NCI-H1105 treated with DMSO at 0.1 percent for 48 hours (cell line): ENCODE results near the gene CEP89.

ENCODE experiments used
- DNase-seq: peaks from one replicate; lab custom pipeline; 2025; lab: John Stamatoyannopoulos, UW

The CEP89 gene

DNA sequence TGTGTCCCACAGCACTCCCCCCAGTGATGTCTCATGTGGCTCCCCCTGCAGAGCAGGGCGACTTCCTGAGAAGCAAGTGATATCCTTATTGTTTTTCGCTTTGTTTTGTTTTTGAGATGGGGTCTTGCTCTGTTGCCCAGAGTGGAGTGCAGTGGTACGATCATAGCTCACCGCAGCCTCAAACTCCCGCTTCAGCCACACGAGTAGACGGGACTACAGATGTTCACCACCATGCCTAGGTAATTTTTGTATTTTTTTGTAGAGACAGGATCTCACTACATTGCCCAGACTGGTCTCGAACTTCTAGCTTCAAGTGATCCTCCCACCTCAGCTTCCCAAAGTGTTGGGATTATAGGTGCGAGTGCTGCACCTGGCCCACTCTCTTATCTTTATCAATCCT is 5.0 kb downstream of the CEP89 start:
- DNase-seq = no peak

DNA sequence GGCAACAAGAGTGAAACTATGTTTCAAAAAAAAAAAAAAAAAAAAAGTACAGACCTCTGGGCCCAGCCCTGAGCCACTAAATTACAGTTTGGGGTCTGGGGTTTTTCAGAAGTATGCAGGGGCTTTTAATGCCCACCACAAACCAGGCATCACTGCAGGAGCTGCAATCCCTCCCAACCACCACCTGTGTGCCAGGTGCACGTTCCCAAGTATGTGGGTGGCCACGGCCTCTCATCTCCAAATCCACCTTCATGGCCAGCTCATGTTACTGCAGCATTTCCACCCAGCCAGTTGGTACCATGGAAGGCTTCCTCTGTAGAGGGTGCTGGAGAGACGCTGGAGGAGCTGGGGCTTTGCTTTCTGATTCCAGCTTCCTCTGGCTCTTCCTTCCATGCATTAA is 26.5 kb downstream of the CEP89 start:
- no peak for DNase-seq

DNA sequence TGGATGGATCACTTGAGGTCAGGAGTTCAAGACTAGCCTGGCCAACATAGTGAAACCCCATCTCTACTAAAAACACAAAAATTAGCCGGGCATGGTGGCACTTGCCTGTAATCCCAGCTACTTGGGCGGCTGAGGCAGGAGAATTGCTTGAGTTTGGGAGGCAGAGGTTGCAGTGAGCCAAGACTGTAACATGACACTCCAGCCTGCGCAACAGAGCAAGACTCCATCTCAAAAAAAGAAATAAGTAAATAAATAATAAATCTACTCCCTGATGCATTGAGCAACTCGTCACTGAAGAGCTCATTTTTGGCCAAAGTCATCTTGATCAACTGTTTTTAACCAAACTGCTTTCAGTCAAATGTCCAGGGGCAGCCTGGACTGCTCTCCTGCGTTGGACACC is 30.5 kb downstream of the CEP89 start:
- peak; percentile 4 for DNase-seq

DNA sequence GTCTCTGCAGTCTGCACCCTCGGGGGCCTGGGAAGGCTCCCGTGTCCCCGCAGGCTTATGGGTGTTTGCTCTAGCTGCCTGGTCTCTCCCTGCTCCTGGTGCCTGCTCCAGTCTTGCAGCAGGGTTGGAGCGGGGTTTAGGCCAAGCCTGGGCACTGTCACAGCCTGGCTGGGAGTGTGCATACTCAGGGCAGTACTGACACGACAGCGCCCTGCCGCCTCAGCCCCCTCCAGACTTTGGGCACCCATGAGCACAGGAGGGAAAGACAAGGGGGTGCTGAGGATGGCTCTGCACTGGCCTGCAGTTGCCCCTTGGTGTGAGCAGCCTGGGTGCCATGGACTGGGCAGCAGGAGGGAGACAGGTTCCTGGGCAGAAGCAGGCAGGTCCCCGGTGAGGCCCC is 35.7 kb downstream of the CEP89 start:
- DNase-seq = no peak

DNA sequence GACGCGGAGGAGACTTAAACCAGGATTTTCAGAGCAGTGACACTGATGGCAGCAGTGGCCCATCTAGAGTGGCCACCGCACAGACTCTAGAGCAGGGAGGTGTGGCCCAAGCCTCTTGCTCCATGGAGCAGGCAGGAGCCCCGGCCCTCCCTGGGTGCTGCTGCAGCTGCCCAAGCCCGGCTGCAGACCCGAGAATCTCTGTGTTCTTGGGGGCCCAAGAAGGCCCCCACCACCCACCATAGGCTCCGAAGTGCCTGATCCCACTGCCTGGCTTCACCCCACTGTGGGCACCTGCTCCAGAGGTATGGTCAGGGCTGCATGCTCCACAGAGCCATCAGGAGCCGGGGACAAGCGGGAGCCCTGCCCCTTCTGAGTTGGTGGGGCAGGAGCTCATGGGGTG is 36.1 kb downstream of the CEP89 start:
- DNase-seq = no peak

DNA sequence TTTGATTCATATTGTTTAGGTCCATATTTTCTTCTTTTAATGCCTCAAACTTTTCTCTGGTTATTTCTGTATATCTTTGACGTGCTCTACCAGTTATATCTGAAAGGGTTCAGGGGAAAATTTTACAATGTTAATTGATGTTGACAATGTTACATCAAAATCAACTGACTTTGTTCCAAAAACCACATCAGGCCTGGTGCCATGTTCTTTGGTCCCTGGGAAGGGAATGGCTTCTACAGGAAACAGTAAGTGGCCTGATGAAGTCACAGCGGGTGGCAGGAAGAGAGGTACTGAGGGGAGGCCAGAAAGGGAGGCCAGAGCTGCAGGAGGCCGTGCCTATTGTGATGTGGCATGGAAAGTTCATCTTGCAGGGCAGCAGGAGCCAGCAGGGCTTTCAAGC is 38.2 kb downstream of the CEP89 start:
- DNase-seq = no peak

DNA sequence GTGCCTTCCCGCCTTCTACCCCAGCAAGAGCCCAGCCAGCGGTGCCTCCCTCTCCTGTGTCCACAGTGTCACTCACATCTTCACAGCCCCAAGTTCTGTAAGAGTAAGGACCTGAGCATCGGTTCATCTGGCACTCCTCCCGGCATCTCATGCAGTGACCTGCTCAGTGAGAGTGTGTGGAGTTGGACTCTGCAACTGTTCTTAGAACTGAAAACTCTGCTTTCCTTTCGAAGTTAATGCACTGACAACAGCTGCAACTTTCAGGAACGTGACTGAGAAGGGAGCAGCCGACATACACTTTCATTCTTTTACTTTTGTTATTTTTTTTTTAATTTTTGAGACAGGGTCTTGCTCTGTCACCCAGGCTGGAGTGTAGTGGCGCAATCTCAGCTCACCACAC is 41.2 kb downstream of the CEP89 start:
- DNase-seq = no peak

DNA sequence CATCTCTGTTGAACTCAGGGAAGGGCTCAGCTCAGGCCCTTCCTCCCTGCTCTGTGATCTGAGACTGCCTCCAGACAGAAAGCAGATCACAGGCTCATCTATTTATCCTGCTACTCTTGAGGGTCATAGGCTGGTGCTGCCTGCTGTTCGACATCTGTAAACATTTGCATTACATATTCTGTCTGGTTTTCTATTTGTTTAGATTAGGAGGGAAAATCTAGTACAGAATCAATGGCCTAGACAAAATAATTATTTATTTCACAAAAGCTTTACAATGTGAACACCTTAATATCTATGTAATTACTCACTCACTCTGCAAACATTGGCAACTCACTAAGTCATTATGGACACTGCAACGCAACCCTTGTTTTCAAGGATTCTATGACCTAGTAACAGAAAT is 43.0 kb downstream of the CEP89 start:
- DNase-seq = no peak

DNA sequence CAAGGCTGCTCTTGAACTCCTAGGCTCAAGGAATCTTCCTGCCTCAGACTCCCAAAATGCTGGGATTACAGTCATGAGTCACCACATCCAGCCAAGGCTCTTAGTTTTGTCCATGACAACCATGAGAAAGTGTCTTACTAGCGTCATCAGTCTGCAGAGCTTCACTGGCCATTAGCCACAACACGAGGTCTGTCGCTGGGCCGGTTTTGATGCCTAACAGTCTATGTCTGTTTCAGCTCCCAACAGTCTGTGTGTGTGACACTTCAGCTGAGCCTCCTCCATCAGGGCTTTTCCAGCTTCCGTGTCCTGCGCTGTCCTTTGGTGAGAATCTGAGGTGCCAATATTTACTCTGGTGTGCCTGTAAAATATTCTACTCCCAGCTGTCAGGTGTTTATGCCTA is 47.6 kb downstream of the CEP89 start:
- no peak for DNase-seq

DNA sequence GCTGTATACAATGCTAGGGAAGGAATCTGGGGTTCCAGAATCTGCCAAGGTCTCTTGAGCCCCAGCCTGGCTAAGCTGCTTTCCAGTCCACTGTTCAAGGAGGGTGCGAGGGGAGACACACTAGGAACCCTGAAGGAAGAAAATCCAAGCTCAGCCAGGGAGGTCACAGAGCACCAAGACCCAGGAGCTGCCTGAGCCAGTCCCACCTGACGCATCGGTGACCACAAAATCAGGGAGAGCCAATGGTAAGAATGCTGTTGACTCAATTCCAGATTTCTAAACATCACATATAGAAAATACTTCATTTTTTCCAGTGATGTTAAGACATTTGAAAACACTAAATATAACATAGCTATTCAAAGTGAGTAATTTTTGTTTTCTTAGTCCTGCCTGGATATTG is 50.1 kb downstream of the CEP89 start:
- no peak for DNase-seq

DNA sequence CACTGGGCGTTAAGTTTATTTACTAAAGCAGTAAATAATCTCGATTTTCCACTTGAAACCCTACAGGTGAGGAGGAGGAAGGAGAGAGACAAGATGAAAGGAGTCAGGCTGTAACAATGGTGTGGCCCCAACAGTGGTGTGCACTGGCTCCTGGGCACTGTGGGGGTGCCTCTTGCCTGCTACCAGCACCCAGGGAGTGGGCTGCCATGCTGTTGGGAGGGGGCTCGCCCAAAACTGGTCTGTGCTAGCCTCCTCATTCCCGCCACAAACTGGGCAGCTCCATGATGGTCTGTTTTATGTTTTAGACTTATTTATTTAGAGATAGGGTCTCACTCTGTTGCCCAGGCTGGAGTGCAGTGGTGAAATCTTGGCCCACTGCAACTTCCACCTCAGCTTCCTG is 52.4 kb downstream of the CEP89 start:
- no peak for DNase-seq

DNA sequence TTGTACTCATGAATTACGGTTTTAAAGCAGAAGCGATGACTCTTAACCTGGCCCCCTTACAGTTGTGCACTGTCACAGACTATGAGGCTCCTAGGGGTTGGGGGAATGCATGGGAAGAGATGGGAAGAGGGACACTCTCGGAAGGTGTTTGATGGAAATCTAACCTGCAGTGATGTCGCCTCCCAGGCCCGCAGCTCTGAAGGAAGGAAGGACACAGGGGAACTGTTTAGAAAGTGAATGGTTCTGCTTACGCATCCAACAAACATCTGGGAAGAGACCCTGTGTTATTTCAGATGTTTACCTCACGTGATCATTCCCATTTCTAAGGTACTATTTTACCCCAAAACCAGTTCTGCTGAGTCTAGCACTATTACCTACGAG is 54.2 kb downstream of the CEP89 start:
- no peak for DNase-seq

DNA sequence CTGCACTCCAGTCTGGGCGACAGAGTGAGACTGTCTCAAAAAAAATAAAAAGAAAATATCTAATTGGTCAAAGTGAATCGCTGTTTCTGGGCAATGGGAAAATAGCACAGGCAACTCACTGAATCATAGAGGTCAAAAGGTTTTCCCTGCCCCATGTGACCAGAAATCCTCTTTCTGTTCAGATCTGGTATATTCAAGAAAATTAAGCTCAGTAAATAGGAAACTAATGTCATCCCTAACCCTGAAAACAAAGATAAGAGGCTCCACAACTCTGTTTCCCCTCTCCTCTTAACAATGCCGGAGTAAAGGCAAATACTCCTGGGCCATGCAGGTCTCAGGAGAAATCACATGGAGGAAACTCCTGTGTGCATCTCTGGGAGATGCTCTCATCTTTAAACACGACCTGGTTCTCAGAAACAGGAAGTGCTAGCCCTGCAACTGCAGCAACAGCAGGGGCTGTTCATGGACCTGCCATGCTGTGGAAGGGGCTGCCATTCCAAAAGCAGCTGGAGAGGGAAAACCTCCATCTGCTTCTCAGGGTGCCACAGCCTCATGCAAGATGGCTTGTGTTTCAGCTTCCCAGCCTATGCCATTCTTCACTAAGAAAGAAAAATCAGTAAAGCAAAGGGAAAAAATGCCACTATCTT is 54.7 kb downstream of the CEP89 start:
- no peak for DNase-seq

DNA sequence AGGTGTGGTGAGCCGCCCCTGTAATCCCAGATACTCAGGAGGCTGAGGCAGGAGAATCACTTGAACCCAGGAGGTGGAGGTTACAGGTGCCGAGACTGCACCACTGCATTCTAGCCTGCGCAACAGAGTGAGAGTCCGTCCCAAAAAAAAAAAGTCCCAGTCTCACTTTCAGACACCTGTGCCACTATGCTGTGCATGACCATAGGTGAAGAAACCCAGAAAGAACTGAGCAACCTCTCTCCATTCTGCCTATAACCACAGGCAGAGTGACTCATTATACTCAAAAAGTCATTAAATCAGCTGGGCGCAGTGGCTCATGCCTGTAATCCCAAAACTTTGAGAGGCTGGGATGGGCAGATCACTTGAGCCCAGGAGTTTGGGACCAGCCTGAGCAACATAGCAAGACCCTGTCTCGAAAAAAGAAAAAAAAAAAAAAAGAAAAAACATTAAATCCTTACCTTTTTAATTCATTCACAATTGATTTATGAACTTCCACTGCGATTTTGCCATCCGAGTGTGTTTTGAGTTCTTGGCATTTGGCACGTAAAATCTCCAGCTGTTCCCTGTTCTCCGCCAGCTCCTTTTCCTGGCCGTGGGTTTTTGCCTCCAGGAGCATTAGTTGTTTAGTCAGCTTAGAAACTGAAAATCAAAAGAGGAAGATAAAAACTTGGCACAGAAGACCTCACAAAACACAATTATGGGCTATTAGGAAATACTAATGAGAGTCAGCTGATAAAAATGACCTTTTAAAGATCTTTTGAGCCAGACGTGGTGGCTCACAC is 56.7 kb downstream of the CEP89 start:
- no peak for DNase-seq

DNA sequence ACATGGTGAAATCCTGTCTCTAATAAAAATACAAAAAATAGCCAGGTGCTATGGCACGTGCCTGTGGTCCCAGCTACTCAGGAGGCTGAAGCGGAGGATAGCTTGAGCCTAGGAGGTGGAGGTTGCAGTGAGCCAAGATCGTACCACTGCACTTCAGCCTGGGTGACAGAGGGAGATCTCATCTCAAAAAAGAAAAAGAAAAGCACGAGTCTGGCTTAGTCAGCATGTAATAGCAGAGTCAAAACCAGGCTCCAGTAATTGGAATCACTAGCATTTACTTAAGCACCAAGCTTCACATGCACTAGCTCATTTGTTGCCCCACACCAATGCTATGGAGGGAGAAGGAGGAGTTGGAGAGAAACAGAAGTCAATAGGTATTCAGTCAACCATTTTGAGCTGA is 60.3 kb downstream of the CEP89 start:
- DNase-seq = no peak

DNA sequence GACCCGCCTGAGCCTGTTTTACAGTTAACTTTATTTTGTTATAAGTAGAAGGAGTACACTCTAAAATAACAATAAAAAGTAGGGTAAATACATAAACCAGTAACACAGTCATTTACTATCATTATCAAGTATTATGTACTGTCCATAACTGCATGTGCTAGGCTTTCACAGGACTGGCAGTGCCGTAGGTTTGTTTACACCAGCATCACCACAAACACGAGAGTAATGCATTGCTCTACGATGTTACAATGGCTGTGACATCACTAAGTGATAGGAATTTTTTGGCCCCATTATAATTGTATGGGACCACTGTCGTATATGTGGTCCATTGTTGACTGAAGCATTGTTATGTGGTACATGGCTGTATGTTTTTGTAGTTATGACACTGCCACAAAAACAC is 60.9 kb downstream of the CEP89 start:
- no peak for DNase-seq

DNA sequence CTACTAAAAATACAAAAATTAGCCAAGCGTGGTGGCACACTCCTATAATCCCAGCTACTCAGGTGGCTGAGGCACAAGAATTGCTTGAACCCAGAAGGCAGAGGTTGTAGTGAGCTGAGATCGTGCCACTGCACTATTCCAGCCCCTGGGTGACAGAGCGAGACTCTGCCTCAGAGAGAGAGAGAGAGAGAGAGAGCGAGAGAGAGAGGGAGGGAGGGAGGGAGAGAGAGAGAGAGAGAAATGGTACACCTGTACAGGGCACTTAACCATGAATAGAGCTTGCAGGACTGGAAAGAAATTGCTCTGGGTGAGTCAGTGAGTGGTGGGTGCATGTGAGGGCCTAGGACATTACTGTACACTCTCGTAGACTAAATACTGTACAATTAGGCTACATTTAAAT is 61.7 kb downstream of the CEP89 start:
- DNase-seq = no peak

DNA sequence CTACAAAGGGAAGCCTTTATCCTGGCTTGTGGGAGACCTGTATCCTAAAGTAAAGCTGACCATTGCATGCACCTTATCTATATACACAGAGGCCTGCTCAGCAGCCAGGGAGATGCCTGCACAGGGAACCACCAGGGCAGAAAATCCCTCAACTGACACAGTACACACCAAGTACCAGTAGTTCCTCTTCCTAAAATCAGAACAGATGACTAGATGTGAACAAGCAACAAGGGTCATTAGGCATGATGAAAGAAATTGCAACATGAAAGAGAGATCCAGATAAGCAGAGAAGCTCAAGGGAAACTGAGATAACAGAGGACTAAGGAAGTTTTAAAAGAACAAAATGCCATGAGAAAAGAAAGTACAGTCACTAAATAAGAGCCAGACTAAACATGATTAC is 62.5 kb downstream of the CEP89 start:
- no peak for DNase-seq

DNA sequence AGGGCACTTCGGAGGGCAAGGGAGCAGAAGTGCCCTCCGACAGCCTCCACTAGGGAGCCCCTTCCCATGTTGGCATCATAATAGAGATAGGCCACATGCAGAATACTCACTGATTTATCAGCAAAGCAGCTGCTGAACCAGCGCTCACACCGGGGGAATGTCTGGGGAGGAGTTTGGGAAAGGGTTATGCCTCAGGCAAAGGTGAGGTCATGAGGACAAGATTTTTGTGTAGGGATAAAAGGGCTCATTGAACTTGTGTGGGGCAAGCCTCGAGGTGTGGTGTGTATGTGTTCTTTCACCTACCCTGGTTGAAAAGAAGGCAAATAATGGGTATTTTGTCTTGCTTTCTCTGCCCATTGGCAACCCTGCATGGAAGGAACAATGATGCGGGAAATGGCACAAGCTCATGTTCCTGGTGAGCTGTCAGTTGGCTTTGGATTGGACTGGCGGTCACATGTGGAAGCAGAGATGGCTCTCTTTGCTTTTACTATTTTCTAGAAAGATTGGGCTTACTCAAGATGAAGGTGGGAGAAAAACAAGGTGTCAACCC is 63.0 kb downstream of the CEP89 start:
- no peak for DNase-seq

DNA sequence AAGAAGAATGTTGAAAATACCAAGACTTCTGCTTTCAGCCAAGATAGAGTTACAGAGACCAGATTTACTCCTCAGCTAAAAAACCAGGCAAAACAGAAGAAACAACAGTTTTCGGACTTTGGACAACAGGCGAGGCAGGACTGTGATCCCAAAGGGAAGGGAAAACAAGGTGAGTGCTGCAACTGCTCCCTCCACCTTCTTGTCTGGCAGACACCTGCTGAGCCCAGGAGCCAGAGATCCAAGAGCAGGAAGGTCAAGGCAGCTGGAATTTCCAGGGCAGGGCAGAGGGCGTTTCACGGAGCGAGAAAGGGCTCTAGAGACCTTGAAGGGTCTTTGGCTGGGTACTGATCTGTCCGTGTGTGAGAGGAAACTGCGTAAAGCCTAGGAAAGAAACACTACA is 69.3 kb downstream of the CEP89 start:
- no peak for DNase-seq

DNA sequence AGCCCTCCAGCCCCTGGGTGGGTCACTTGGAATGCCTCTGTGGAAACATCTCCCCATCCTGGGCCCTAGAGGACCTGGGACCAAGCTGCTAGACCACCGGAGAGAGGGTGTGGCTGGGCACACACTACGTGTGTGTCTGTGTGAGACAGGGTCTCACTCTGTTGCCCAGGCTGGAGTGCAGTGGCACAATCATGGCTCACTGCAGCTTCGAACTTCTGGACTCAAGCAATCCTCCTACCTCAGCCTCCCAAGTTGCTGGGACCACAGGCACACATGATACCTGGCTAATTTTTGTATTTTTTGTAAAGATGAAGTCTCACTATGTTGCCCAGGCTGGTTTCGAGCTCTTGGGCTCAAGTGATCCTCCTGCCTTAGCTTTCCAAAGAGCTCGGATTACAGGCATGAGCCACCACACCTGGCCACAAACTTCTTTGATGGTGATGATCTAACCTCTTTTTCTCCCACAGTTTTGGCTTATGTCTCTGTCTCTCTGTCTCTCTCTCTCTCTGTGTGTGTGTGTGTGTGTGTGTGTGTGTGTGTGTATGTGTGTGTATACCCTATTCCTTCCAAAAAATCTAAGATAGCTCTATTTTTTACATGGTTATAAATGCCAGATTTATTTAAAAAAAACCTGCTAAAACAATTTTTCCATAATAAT is 70.1 kb downstream of the CEP89 start:
- no peak for DNase-seq

DNA sequence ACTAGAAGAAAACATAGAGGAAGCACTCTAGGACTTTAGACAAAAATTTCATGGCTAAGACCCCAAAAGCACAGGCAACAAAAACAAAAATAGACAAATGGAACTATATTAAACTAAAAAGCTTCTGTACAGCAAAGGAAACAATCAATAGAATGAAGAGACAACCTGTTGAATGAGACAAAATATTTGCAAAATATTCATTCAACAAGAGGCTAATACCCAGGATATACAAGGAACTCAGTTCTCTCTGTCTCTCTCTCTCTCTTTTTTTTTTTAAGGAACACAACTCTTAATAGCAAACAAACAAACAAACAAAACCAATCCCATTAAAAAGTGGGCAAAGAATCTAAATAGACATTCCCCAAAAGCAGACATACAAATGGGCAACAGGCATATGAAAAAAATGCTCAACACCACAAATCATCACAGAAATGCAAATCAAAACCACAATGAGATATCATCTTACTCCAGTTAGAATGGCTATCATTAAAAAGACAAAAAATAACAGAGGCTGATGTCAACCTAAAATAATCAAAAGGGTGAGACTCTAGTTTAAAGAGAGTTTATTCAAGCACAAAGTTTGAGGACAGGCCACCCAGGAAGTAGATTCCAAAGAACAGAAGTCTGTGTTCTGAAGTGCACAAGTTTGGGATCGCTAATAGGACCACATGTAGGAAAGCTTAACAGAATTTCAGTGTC is 75.1 kb downstream of the CEP89 start:
- DNase-seq = no peak

DNA sequence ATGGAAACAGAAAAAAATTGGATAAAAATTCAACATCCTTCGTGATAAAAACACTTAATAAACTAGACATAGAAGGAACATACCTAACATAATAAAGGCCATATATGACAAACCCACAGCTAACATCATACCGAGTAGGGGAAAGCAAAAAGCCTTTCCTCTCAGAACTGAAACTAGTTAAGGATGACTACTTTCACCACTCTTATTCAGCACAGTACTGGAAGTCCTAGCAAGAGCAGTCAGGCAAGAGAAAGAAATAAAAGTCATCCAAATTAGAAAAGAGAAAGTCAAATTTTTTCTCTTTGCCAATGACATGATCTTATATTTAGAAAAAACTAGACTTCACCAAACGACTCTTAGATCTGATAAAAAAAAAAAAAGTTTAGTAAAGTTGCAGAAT is 76.4 kb downstream of the CEP89 start:
- DNase-seq = no peak
